Breast epithelium (tissue), 4 donors: Measurements from ENCODE around the gene PHF21B. TPM values are rescaled to one million over a fixed set of nuclear protein-coding genes. Genes with fewer than 3 reads are reported as not detected.

Experiments
- DNase-seq, 2 donors: peaks; one replicate each; pipeline ENCODE4 v3.0.0-alpha.2; 2019; ENCODE audit warnings: low spot score in 2 of 2
- H3K27ac ChIP-seq, 2 donors: fragments of 200-600 bp; sonication (generic) in 1 of 2; one replicate each; pipeline ENCODE4 v1.5.1; 2016 to 2019; ENCODE audit warnings: mild to moderate bottlenecking in 1 of 2
- H3K27me3 ChIP-seq, 2 donors: fragments of 200-600 bp; sonication (generic) in 1 of 2; one replicate each; pipeline versions ENCODE4 v1.5.1 to v1.6.0; 2017 to 2019; ENCODE audit warnings: control low read depth in 1 of 2, mild to moderate bottlenecking in 1 of 2
- H3K36me3 ChIP-seq: fragments of 200-600 bp; one replicate; pipeline ENCODE4 v1.5.1; 2019
- H3K4me1 ChIP-seq, 2 donors: fragments of 200-600 bp; sonication (generic); one replicate each; pipeline ENCODE4 v1.5.1; 2016 to 2019; ENCODE audit warnings: control low read depth in 1 of 2
- H3K4me3 ChIP-seq, 3 donors: fragments of 200-600 bp; sonication (generic); 1 replicate in 2 of 3; 2 replicates in 1 of 3; pipeline ENCODE4 v1.5.1; 2016 to 2019; ENCODE audit warnings: mild to moderate bottlenecking in 3 of 3, moderate library complexity in 2 of 3
- H3K9me3 ChIP-seq, 2 donors: fragments of 200-600 bp; sonication (generic) in 1 of 2; one replicate each; pipeline ENCODE4 v1.5.1; 2016 to 2019; ENCODE audit warnings: control low read depth in 1 of 2
- POLR2A ChIP-seq: fragments of 450-650 bp; IDR thresholded peaks from one replicate; pipeline ENCODE4 v1.6.1; 2016; ENCODE audit warnings: antibody characterized with exemption, mild to moderate bottlenecking, moderate library complexity
- POLR2AphosphoS5 ChIP-seq, 3 donors: sonication (generic); formaldehyde crosslinking; IDR thresholded peaks; one replicate each; pipeline ENCODE4 v1.6.1; 2017; ENCODE audit warnings: antibody characterized with exemption in 3 of 3
- intact Hi-C: fragments of 100-400 bp; cut with DNase I; formaldehyde crosslinking; loops from one replicate; pipeline ENCODE4 v1.15.1; 2023; ENCODE audit warnings: low total_unique reads
- total RNA-seq, 3 donors: library from RNA; depleted of rRNA; stranded (reverse); fragments of >200 nt; gene quantifications; one replicate each; pipeline ENCODE4 v1.1.0, GENCODE V29; 2016
- TF ChIP-seq, protein P1 (sequence below), 3 donors: fragments of 450-650 bp; IDR thresholded peaks; one replicate each; pipeline ENCODE4 v1.5.1; 2016 to 2017; ENCODE audit warnings: antibody characterized with exemption in 3 of 3, mild to moderate bottlenecking in 3 of 3, moderate library complexity in 3 of 3

The PHF21B gene
- total RNA-seq, 3 donors from 2014 or later = 3.6 to 4.1 TPM; not detected in 1

DNA sequence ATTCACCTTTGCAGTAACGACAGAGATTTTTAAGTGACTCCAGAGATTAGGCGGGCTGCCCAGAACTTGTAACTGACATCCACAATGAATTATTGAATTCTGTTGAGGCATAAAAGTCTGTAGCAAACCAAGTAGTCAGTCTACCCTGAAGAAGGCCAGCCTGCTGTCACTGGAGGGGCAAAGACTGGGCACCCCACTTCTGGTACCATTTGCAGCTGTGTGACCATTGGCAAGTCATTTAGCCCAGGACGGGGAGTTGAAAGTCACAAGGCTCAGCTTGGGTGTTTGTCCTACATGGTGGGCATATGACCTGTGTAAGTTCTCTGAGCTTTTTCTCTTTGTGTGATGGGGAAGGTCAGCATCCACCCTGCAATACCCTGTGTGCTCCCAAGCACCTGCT lies 138.0 kb downstream of the PHF21B start:
- no peak for TF ChIP-seq POLR2AphosphoS5 (IDR thresholded peaks at IDR 0.05)
- TF ChIP-seq, protein P1, sequence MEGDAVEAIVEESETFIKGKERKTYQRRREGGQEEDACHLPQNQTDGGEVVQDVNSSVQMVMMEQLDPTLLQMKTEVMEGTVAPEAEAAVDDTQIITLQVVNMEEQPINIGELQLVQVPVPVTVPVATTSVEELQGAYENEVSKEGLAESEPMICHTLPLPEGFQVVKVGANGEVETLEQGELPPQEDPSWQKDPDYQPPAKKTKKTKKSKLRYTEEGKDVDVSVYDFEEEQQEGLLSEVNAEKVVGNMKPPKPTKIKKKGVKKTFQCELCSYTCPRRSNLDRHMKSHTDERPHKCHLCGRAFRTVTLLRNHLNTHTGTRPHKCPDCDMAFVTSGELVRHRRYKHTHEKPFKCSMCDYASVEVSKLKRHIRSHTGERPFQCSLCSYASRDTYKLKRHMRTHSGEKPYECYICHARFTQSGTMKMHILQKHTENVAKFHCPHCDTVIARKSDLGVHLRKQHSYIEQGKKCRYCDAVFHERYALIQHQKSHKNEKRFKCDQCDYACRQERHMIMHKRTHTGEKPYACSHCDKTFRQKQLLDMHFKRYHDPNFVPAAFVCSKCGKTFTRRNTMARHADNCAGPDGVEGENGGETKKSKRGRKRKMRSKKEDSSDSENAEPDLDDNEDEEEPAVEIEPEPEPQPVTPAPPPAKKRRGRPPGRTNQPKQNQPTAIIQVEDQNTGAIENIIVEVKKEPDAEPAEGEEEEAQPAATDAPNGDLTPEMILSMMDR (IDR thresholded peaks at IDR 0.05) = no peak
- TF ChIP-seq POLR2A = no peak
- DNase-seq = no peak
- peaks cover 3 to 8% of the 10 kb centered on the region in 2 donors for H3K9me3 ChIP-seq
- no peak overlapping the region for H3K4me3 ChIP-seq
- H3K36me3 ChIP-seq = no peaks in the 10 kb centered on the region
- H3K4me1 ChIP-seq = no peaks in the 10 kb centered on the region
- no peaks in the 10 kb centered on the region for H3K27me3 ChIP-seq
- intact Hi-C loops = loop anchor here (10.0 kb wide), 1 partner anchor 1813 kb away; no protein-coding TSS in a partner anchor
- H3K27ac ChIP-seq = no peak overlapping the region

DNA sequence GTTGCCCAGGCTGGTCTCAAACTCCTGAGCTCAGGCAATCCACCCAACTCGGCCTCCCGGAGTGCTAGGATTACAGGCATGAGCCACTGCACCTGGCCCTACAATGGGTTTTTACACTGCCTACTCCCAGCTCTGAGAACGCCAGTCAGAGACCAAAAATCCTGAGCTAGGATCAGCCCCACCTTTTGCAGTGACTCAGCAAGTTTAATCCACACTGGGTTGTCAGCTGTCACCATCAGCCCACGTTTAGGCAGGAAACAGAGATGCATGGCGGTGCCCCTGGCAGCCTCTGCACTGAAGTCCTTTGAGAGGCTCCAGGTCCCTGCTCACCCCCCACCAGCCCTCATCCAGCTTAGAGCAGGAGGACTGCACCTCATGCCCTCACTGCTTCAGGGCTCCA lies 139.8 kb downstream of the PHF21B start:
- Histone ChIP-seq H3K27me3 (no peaks in the 10 kb centered on the region), H3K27ac (no peak overlapping the region), H3K36me3 (no peaks in the 10 kb centered on the region), H3K4me1 (no peaks in the 10 kb centered on the region), H3K9me3 (peaks cover 0 to 7% of the 10 kb centered on the region in 2 donors), H3K4me3 (no peak overlapping the region)
- DNase-seq = no peak
- TF ChIP-seq POLR2A = no peak
- TF ChIP-seq, protein P1 (IDR thresholded peaks at IDR 0.05) = no peak
- TF ChIP-seq POLR2AphosphoS5 (IDR thresholded peaks at IDR 0.05) = no peak
- intact Hi-C loops = loop anchor here (10.0 kb wide), 1 partner anchor 1815 kb away; no protein-coding TSS in a partner anchor

DNA sequence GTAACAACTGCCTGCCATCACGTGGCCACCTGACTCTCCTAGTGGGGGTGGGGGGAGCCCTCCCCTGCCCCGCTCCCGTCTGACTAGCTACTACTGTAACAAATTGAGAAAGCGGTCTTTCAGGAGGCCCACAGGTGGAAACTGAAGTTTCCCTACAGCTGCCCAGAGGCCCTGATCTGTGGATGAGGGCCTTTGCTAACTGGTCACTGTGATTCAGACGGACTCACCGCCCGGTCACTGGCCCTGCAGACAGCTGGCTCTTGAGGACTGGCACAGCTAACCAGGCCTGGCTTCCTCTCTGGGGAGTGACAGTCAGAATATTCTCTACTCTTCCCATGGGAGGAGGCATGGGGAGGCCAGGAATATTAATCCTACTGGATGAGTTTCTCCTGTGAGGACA lies 140.6 kb downstream of the PHF21B start:
- Histone ChIP-seq H3K4me1 (no peaks in the 10 kb centered on the region), H3K27me3 (no peaks in the 10 kb centered on the region), H3K36me3 (no peaks in the 10 kb centered on the region), H3K4me3 (no peak overlapping the region), H3K9me3 (peaks cover 0 to 7% of the 10 kb centered on the region in 2 donors), H3K27ac (no peak overlapping the region)
- intact Hi-C loops = no loop called here
- TF ChIP-seq, protein P1 (IDR thresholded peaks at IDR 0.05) = no peak
- TF ChIP-seq POLR2AphosphoS5 (IDR thresholded peaks at IDR 0.05) (no peak), POLR2A (no peak)
- no peak for DNase-seq

DNA sequence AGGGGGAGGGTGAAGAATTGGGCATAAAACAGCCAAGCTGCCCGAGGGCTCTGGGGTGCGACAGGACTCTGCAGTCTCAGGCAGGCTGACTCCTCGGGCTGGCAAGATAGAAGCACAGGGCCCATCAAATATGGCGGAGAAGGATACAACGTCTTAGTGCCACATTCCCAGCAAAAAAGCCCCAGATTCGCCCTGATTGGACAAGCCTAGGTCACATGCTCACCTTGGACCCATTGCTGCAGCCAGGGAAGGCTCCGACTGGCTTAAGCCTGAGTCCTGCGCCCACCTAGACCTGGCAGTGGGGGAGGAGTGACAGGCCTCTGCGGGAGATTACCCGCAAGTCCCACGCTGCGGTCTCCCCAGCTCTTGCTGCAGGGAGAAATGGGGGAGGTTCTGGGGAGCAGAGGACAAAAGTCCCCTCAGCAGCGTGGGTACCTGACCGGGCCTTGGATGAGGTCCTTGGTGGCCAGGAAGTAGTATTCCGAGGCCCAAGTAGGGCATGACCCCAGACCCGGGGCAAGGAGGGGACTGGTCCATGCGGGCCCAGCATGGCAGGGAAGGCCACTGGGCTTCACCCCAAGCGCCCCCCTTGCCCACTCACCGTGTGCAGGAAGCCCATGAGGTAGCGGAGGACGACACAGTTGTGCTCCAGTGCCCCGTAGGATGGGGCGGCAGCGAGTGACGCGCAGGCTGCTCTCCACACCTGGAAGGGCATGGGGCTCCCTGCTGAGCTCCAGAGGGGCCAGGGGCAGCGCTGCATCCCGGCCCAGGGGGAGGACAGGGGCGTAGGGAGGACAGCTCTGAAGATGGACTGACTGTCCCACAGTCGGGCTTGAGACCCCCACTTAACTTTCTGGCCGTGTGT lies 144.4 kb downstream of the PHF21B start:
- no peaks in the 10 kb centered on the region for H3K4me1 ChIP-seq
- no peak overlapping the region for H3K27ac ChIP-seq
- H3K4me3 ChIP-seq = no peak overlapping the region
- no peak for TF ChIP-seq POLR2AphosphoS5 (IDR thresholded peaks at IDR 0.05)
- TF ChIP-seq, protein P1 (IDR thresholded peaks at IDR 0.05) = no peak
- no peak for TF ChIP-seq POLR2A
- intact Hi-C loops = no loop called here
- H3K27me3 ChIP-seq = no peaks in the 10 kb centered on the region
- no peaks in the 10 kb centered on the region for H3K36me3 ChIP-seq
- H3K9me3 ChIP-seq = no peaks in the 10 kb centered on the region
- DNase-seq = no peak
